Inferior parietal cortex (tissue), 1 donor: ENCODE results near the gene CDKL5.

ENCODE experiments used
- DNase-seq: peaks from one replicate; pipeline ENCODE4 v3.0.0-alpha.2; 2016; ENCODE audit errors: extremely low spot score

The CDKL5 gene

DNA sequence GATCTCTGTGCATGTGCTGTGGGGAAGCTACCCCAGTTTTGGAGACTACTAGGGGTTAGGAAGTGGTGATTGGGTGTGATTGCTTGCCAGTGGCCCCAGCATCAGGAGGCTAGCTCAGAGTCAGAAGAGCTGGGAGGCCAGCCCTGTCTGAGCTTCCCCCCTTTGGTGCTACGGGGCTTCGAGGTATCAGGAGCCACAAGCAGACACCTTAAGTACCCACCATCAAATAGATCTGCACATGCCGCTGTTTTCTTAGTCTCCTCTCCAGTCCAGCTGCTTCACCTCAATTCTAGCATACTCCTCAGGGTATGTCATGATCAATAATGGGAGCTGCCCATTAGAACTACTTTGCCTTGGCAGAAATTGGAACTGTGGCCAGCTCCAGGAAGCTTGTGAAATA, 271.2 kb downstream of the CDKL5 start:
- DNase-seq = no peak

DNA sequence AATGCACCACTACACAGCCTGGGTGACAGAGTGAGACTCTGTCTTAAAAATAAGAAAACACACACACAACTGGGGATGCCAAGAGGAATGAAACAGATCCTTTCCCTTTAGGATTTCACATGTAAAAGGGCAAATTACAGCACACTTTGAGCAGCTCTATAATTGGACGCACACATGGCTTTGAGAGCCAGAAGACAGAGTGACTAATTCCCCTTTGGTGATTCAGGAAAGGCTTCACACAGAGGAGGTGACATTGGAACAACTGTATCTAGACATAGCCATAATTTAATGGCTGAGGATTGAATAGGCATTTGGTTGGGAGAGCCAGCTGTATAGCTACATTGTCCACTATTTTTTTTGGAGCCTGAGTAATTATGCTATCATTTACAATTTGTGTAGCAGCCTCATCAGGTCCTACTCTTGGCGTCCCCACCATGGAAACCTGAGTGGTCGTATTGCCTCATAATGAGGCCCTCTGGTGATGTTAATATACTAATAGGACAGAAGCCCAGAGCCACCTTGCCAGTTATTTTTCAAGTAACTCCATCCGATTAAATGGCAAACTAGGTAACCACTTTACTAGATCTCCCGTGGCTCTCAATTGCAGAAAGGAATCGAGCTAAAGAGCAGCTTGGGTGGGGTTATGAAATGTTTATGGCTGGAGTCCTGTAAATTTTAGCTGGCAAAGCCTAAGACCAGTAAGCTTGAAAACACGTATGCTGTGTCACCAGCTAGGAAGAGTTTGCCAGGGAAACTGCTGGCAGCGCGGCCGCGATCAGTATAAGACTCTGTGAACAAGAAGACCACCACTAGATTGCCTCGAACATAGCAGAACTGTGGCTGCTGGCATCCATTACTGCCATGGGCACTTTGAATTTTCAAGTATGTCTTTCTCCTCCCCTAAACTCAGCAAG, 273.6 kb downstream of the CDKL5 start:
- no peak for DNase-seq

DNA sequence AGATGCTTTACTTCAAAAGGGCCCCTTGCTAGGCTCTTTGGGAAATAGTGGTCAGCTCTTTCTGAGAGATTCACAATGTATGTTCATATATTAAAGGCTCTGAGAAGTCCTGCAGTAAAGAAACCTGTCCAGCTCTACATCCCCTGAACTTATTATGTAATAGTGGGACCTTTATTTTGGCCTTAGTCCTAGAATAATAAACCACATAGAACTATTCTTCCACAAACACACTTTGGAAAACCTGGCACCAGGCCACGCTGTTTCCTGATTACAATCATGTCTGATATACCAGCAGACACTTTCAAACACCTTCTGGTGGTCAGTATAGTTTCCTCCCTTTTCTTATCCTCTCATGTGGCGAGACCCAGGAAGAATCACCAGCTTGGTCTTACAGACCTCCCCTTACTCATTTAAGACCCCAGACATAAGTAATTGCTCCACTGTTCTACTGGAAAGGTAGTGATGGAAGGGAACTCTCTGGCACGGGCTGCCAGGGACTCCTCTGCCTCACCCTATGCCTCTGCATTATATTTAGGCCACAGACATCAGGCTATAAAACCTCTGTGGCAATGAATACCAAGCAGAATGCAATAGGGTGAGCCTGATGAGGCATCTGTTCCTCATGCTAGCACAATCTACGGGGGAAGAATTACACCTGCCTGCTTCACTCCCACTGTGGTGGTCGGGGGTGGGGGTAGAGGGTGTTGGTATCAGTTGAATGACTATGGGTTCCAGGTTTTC, 276.4 kb downstream of the CDKL5 start:
- DNase-seq = no peak

DNA sequence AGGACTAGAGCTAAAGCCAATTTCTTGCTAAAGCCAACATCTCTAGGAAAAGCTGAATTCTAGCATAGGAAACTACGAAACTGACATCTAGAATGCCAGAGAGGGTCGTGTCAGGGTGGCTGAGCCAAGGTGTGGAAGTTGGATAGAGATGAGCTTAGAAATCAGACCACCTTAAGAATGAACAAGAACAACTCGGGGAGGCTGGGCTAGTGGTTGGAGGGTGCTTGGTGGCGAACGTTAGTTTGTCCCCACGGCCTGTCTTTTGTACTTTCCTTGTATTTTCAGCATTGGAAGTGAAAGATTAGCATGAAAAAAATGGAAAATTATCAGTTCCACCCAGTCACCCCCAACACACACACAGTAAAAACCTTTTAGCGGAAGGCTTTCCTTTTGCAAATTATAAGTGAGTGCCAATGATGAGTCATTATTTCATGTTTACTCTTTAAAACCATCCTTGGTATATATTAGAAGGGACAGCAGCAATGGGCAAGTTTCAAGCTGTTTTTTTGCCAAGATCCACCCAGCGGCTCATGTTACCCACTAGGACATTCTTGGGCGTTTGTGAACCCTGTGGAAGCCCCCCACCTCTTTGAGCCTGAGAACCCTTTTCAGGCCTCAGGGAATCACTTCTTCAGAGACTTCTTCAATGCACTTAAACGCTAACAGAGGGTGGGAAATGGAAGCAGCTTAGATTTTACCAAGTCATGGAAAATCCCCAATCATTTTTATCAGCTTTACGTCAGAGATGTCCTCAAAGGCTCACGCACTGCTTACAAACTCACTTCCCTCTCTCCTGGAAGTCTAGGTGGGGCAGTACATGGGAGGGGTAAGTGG, 277.2 kb downstream of the CDKL5 start:
- no peak for DNase-seq
